Endothelial cell of umbilical vein (primary cell): ENCODE measurements around the gene NLGN4Y. TPM values are rescaled to one million over a fixed set of nuclear protein-coding genes. Genes with fewer than 3 reads are reported as not detected.

Source experiments
- BruUV-seq: library from RNA; stranded (reverse); fragments of 400-500 nt; replicated peaks from 2 replicates; lab custom pipeline; 2021; lab: Mats Ljungman, UMichigan
- CTCF ChIA-PET: fragments of 300-600, 350-600 bp; sonication (Branson Sonifier 250); formaldehyde crosslinking; loops from one replicate; lab custom pipeline; 2021; ENCODE audit warnings: antibody characterized with exemption, inconsistent platforms; lab: Charles Lee
- POLR2A ChIA-PET: fragments of 300-600, 350-600 bp; sonication (Branson Sonifier 250); formaldehyde crosslinking; loops from one replicate; lab custom pipeline; 2021; ENCODE audit warnings: antibody characterized with exemption, inconsistent platforms; lab: Charles Lee
- DNase-seq: peaks from one replicate; pipeline ENCODE4 v3.0.0-alpha.2; 2011; ENCODE audit warnings: low read depth, low spot score
- FAIRE-seq: peaks from 2 replicates; lab custom pipeline; 2011; peaks lifted over from hg19 to GRCh38; lab: Jason Lieb, UNC
- H2AFZ ChIP-seq: 2 replicates; pipeline ENCODE4 v1.6.0; 2012; ENCODE audit warnings: low read depth, low read length, control low read depth, inconsistent platforms
- H3K27ac ChIP-seq: 2 replicates; pipeline ENCODE4 v1.5.1; 2011; ENCODE audit warnings: low read depth, mild to moderate bottlenecking, control low read depth, low read length, moderate library complexity; ENCODE audit not compliant: insufficient read depth
- H3K27me3 ChIP-seq, 2 experiments: 2 replicates each; pipeline versions ENCODE4 v1.6.0 to v1.6.1; 2011; ENCODE audit warnings: low read length in 2 of 2, mixed read lengths in 1 of 2; ENCODE audit not compliant: control insufficient read depth in 2 of 2, insufficient read depth in 2 of 2
- H3K36me3 ChIP-seq, 2 experiments: 2 replicates in 1 of 2; 3 replicates in 1 of 2; pipeline ENCODE4 v1.5.1; 2011; ENCODE audit warnings: low read length in 2 of 2, mild to moderate bottlenecking in 1 of 2, moderate library complexity in 1 of 2; ENCODE audit not compliant: control insufficient read depth in 2 of 2, insufficient read depth in 2 of 2; ENCODE audit errors: extremely low read depth in 1 of 2
- H3K4me1 ChIP-seq: 3 replicates; pipeline ENCODE4 v1.5.1; 2011; ENCODE audit warnings: mild to moderate bottlenecking, low read length; ENCODE audit not compliant: control insufficient read depth, insufficient read depth; ENCODE audit errors: extremely low read depth
- H3K4me2 ChIP-seq: 2 replicates; pipeline ENCODE4 v1.6.1; 2011; ENCODE audit warnings: low read length, control low read depth, mixed read lengths; ENCODE audit not compliant: insufficient read depth
- H3K4me3 ChIP-seq, 3 experiments: fragments of 200-600 bp in 1 of 3; sonication (generic), shearing (Covaris generic) in 1 of 3; replicated peaks in 1 of 3; 2 replicates each; pipeline ENCODE4 v1.5.1; 2011 to 2016; ENCODE audit warnings: control low read depth in 3 of 3, low read length in 3 of 3, mild to moderate bottlenecking in 2 of 3, inconsistent platforms in 1 of 3, low read depth in 1 of 3, moderate library complexity in 1 of 3; ENCODE audit not compliant: insufficient read depth in 1 of 3
- H3K79me2 ChIP-seq: 2 replicates; pipeline ENCODE4 v1.6.0; 2012; ENCODE audit warnings: low read length, inconsistent platforms; ENCODE audit not compliant: control insufficient read depth, insufficient read depth
- H3K9ac ChIP-seq: replicated peaks from 2 replicates; pipeline ENCODE3; 2011; ENCODE audit warnings: low read length, control low read depth; ENCODE audit not compliant: insufficient read depth; ENCODE audit errors: extremely low read depth
- H3K9me1 ChIP-seq: replicated peaks from 3 replicates; pipeline ENCODE4 v1.6.0; 2011; ENCODE audit warnings: mild to moderate bottlenecking, low read length; ENCODE audit not compliant: control insufficient read depth, insufficient read depth; ENCODE audit errors: extremely low read depth
- H3K9me3 ChIP-seq: replicated peaks from 2 replicates; pipeline ENCODE4 v1.5.1; 2012; ENCODE audit warnings: low read length, inconsistent platforms; ENCODE audit not compliant: control insufficient read depth, insufficient read depth
- H4K20me1 ChIP-seq: replicated peaks from 2 replicates; pipeline ENCODE3; 2011; ENCODE audit warnings: mild to moderate bottlenecking, low read length; ENCODE audit not compliant: control insufficient read depth, insufficient read depth; ENCODE audit errors: extremely low read depth
- CTCF ChIP-seq, 2 donors: IDR thresholded peaks; 1 replicate in 1 of 2; 2 replicates in 1 of 2; pipeline ENCODE4 v1.5.1; 2011; ENCODE audit warnings: low read length in 2 of 2, mild to moderate bottlenecking in 2 of 2, moderate library complexity in 2 of 2, control low read depth in 1 of 2, inconsistent platforms in 1 of 2, low read depth in 1 of 2; ENCODE audit not compliant: insufficient read depth in 1 of 2; ENCODE audit errors: extremely low read depth in 1 of 2
- EZH2 ChIP-seq: IDR thresholded peaks from 2 replicates; pipeline ENCODE4 v1.6.1; 2012; ENCODE audit warnings: borderline replicate concordance, low read depth, mild to moderate bottlenecking, moderate library complexity, low read length, inconsistent platforms; ENCODE audit not compliant: severe bottlenecking
- FOS ChIP-seq: IDR thresholded peaks from 2 replicates; pipeline ENCODE4 v1.6.1; 2011; ENCODE audit warnings: mild to moderate bottlenecking, low read length, moderate library complexity, borderline replicate concordance; ENCODE audit not compliant: insufficient read depth
- GATA2 ChIP-seq: IDR thresholded peaks from 2 replicates; pipeline ENCODE4 v1.7.0; 2011; ENCODE audit warnings: low read depth, mild to moderate bottlenecking, moderate library complexity, mixed read lengths, low read length; ENCODE audit not compliant: insufficient read length, insufficient read depth
- JUN ChIP-seq: IDR thresholded peaks from 2 replicates; pipeline ENCODE4 v1.6.1; 2011; ENCODE audit warnings: borderline replicate concordance, low read depth; ENCODE audit not compliant: insufficient read length, insufficient read depth
- MAX ChIP-seq: IDR thresholded peaks from 2 replicates; pipeline ENCODE4 v1.6.1; 2011; ENCODE audit not compliant: insufficient read depth, insufficient read length
- MYC ChIP-seq: IDR thresholded peaks from one replicate; pipeline ENCODE4 v1.6.1; 2011; ENCODE audit warnings: mild to moderate bottlenecking, low read depth, low read length
- POLR2A ChIP-seq: IDR thresholded peaks from 2 replicates; pipeline ENCODE4 v1.6.1; 2012; ENCODE audit warnings: low read depth, mild to moderate bottlenecking, control low read depth, low read length
- POLR2AphosphoS5 ChIP-seq: IDR thresholded peaks from 2 replicates; pipeline ENCODE4 v1.6.1; 2012; ENCODE audit warnings: low read depth, mild to moderate bottlenecking, control low read depth, low read length, moderate library complexity; ENCODE audit not compliant: insufficient read depth
- dilution Hi-C: fragments of 300-500 bp; cut with MboI; formaldehyde crosslinking; loops from one replicate; pipeline ENCODE4 v1.15.0; 2019; ENCODE audit warnings: low sequenced_read_pairs; ENCODE audit not compliant: extremely low pct_ligation_motif_present
- intact Hi-C: fragments of 100-400 bp; cut with micrococcal nuclease; formaldehyde crosslinking; loops from one replicate; pipeline ENCODE4 v1.10.0; 2022
- polyA plus RNA-seq, 4 experiments: library from polyadenylated mRNA; depleted of rRNA in 3 of 4; stranded (reverse) in 3 of 4; unstranded in 1 of 4; fragments of >200 nt; gene quantifications; 2 replicates each; pipeline versions ENCODE4 v1.2.1 to v1.2.3, GENCODE V29; 2011 to 2012; ENCODE audit warnings: missing spikeins in 1 of 4
- total RNA-seq: library from RNA; stranded (reverse); gene quantifications from 2 replicates; pipeline ENCODE4 v1.2.3, GENCODE V29; 2021

NLGN4Y gene
- total and polyA plus RNA-seq, 2 donors (not counting 3 experiments of a cell fraction or from before 2014, with no cell fraction given): 16.0 to 26.6 TPM

DNA sequence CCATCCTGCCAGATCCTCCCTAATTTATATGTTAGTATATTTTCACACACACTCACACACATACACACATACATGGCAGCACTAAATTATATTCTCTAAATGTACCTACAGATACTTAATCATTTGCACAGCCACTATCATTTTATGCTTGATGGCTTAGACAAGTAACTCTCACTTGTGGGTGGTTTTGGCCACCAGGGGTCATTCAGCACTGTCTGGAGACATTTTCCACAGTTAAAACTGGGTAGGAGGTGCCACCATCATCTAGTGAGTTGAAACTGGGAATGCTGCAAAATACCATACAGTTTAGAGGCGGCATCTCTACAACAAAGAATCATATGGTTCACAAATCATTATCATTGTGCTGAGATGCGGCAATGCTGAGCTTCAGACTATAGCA, 94.2 kb downstream of the NLGN4Y start:
- Histone ChIP-seq H3K36me3 (no peaks in the 10 kb centered on the region), H3K4me1 (no peaks in the 10 kb centered on the region), H3K4me3 (no peak overlapping the region), H4K20me1 (no peaks in the 10 kb centered on the region), H3K27ac (no peak overlapping the region), H3K27me3 (no peaks in the 10 kb centered on the region), H3K9me1 (no peaks in the 10 kb centered on the region), H3K9me3 (no peaks in the 10 kb centered on the region), H3K4me2 (no peak overlapping the region), H3K9ac (no peak overlapping the region), H2AFZ (no peak overlapping the region), H3K79me2 (no peaks in the 10 kb centered on the region)
- no TSS peak for BruUV-seq
- intact Hi-C loops (loop anchor here (10.0 kb wide), 1 partner anchor 94 kb away; the partner anchor contains the start of gene NLGN4Y), dilution Hi-C loops (no loop called here)
- TF ChIP-seq CTCF (IDR thresholded peaks at IDR 0.05; ENCODE audit: extremely low read depth in 1 of 2, insufficient read depth in 1 of 2, low read depth in 1 of 2, low read length in 2 of 2) (peak; percentile 14 to 20), FOS (no peak)
- POLR2A ChIA-PET: no interaction called here
- FAIRE-seq (no peak), DNase-seq (peak; percentile 4)
- CTCF ChIA-PET: interaction anchor here (1.1 kb wide), 1 partner anchor 18 kb away, joined by 3 read pairs; no protein-coding TSS in a partner anchor

- no TSS peak for BruUV-seq
- no peak for DNase-seq
- no peak for FAIRE-seq
- Histone ChIP-seq H2AFZ (no peak overlapping the region), H3K79me2 (no peaks in the 10 kb centered on the region), H3K27me3 (no peaks in the 10 kb centered on the region), H4K20me1 (no peaks in the 10 kb centered on the region), H3K4me2 (no peak overlapping the region), H3K9me1 (no peaks in the 10 kb centered on the region), H3K4me1 (no peaks in the 10 kb centered on the region), H3K36me3 (no peaks in the 10 kb centered on the region), H3K4me3 (no peak overlapping the region), H3K9ac (no peak overlapping the region), H3K27ac (no peak overlapping the region), H3K9me3 (no peaks in the 10 kb centered on the region)
- ChIA-PET CTCF (no interaction called here), POLR2A (no interaction called here)
- dilution Hi-C loops (no loop called here), intact Hi-C loops (no loop called here)
- TF ChIP-seq CTCF (IDR thresholded peaks at IDR 0.05; ENCODE audit: extremely low read depth in 1 of 2, insufficient read depth in 1 of 2, low read depth in 1 of 2, low read length in 2 of 2) (no peak), MAX (no peak), FOS (no peak), JUN (no peak), POLR2AphosphoS5 (no peak), MYC (no peak), GATA2 (no peak), POLR2A (no peak), EZH2 (no peak)
Measured at GRCh38 chrY:14628208-14628607, 103.9 kb downstream of the NLGN4Y start.
